ENCODE data around the gene EEFSEC.

DNA sequence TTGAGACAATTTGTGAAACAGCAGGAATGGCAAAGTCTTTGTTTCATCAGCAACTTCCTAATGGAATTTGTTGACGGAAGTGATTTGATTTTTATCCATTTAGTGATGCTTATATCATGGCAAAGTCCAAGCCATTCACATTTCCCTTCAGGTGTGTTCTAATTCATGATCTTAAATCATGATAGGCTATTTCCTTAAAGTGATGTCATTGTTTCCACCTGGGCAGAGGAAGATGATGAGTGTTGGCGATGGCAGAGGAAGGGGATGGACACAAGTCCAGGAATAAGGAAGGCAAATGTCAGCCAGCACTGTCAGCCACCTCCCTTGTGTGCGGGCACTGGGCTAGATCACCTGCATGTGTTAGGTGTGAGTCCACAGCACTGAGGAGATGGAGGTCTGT is 49.9 kb downstream of the EEFSEC start:
- TF ChIP-seq, protein P1, sequence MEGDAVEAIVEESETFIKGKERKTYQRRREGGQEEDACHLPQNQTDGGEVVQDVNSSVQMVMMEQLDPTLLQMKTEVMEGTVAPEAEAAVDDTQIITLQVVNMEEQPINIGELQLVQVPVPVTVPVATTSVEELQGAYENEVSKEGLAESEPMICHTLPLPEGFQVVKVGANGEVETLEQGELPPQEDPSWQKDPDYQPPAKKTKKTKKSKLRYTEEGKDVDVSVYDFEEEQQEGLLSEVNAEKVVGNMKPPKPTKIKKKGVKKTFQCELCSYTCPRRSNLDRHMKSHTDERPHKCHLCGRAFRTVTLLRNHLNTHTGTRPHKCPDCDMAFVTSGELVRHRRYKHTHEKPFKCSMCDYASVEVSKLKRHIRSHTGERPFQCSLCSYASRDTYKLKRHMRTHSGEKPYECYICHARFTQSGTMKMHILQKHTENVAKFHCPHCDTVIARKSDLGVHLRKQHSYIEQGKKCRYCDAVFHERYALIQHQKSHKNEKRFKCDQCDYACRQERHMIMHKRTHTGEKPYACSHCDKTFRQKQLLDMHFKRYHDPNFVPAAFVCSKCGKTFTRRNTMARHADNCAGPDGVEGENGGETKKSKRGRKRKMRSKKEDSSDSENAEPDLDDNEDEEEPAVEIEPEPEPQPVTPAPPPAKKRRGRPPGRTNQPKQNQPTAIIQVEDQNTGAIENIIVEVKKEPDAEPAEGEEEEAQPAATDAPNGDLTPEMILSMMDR (IDR thresholded peaks at IDR 0.05; ENCODE audit: low read depth, low read length): no peak
- no peak for TF ChIP-seq POLR2A (IDR thresholded peaks at IDR 0.05; ENCODE audit: extremely low read depth, insufficient read length)
- TF ChIP-seq MYC (IDR thresholded peaks at IDR 0.05; ENCODE audit: low read depth, low read length): no peak

All from NB4 (cell line).